Measurements from ENCODE around the gene TRNT1. TPM values are rescaled to one million over a fixed set of nuclear protein-coding genes. Genes with fewer than 3 reads are reported as not detected.
A peak's percentile ranks its signal among the peaks of the same experiment; 100 is the strongest.

The TRNT1 gene
- total RNA-seq, 1 donor from 2014 or later: 52.4 TPM

- Mint-ChIP-seq H3K27ac (no peak overlapping the region), H3K4me1 (ENCODE audit: low read depth) (no peaks in the 10 kb centered on the region)
Observed at GRCh38 chr3:3165241-3165640, 38.5 kb downstream of the TRNT1 start.

GRCh38 chr3:3165650-3166049, 38.9 kb downstream of the TRNT1 start:
- Mint-ChIP-seq H3K9me3 (no peaks in the 10 kb centered on the region), H3K27ac (no peak overlapping the region), H3K27me3 (ENCODE audit: insufficient read depth) (no peaks in the 10 kb centered on the region), H3K4me1 (ENCODE audit: low read depth) (peaks cover under 1% of the 10 kb centered on the region), H3K4me3 (no peak overlapping the region), H3K36me3 (ENCODE audit: low read depth) (peaks cover 38% of the 10 kb centered on the region)
- no peak for DNase-seq (ENCODE audit: low spot score)
- intact Hi-C loops (cut with micrococcal nuclease): loop anchor here (2.0 kb wide), 1 partner anchor 15 kb away; no protein-coding TSS in a partner anchor

More at GRCh38 chr3:3165241-3165640, 38.5 kb downstream of the TRNT1 start:
- intact Hi-C loops (cut with micrococcal nuclease): no loop called here
- Mint-ChIP-seq H3K9me3 (no peaks in the 10 kb centered on the region), H3K4me3 (no peak overlapping the region), H3K36me3 (ENCODE audit: low read depth) (peaks cover 39% of the 10 kb centered on the region), H3K27me3 (ENCODE audit: insufficient read depth) (no peaks in the 10 kb centered on the region)
- no peak for DNase-seq (ENCODE audit: low spot score)

- DNase-seq (ENCODE audit: low spot score): no peak
- intact Hi-C loops (cut with micrococcal nuclease): loop anchor here (1.0 to 5.0 kb wide), 2 partner anchors 8 to 404 kb away; partner anchors contain the start of gene CRBN
- H3K27me3 Mint-ChIP-seq (ENCODE audit: insufficient read depth): no peaks in the 10 kb centered on the region
- no peaks in the 10 kb centered on the region for H3K9me3 Mint-ChIP-seq
- H3K4me1 Mint-ChIP-seq (ENCODE audit: low read depth): peaks cover 45% of the 10 kb centered on the region
- peaks cover 45% of the 10 kb centered on the region for H3K36me3 Mint-ChIP-seq (ENCODE audit: low read depth)
- peak overlapping the region; percentile 27 for H3K27ac Mint-ChIP-seq
- peak overlapping the region; percentile 66 for H3K4me3 Mint-ChIP-seq
Observed at GRCh38 chr3:3170998-3171397, 44.3 kb downstream of the TRNT1 start.

GRCh38 chr3:3172627-3173026, 45.9 kb downstream of the TRNT1 start:
- Mint-ChIP-seq H3K9me3 (no peaks in the 10 kb centered on the region), H3K27ac (peak overlapping the region; percentile 87), H3K4me1 (ENCODE audit: low read depth) (peaks cover 59% of the 10 kb centered on the region), H3K27me3 (ENCODE audit: insufficient read depth) (no peaks in the 10 kb centered on the region), H3K4me3 (peak overlapping the region; percentile 72), H3K36me3 (ENCODE audit: low read depth) (peaks cover 43% of the 10 kb centered on the region)
- intact Hi-C loops (cut with micrococcal nuclease): loop anchor here (1.0 to 5.0 kb wide), 3 partner anchors 16 to 405 kb away; partner anchors contain the start of gene TRNT1
- DNase-seq (ENCODE audit: low spot score): no peak

GRCh38 chr3:3177861-3178497, 51.2 kb downstream of the TRNT1 start:
- Mint-ChIP-seq H3K36me3 (ENCODE audit: low read depth) (peaks cover 30% of the 10 kb centered on the region), H3K27ac (peak overlapping the region; percentile 85), H3K4me3 (peak overlapping the region; percentile 96), H3K9me3 (no peaks in the 10 kb centered on the region), H3K27me3 (ENCODE audit: insufficient read depth) (peaks cover 3% of the 10 kb centered on the region), H3K4me1 (ENCODE audit: low read depth) (peaks cover 61% of the 10 kb centered on the region)
- intact Hi-C loops (cut with micrococcal nuclease): no loop called here
- no peak for DNase-seq (ENCODE audit: low spot score)

- intact Hi-C loops (cut with micrococcal nuclease): loop anchor here (1.0 kb wide), 4 partner anchors 7 to 1315 kb away; partner anchors contain the start of genes ITPR1, SETMAR and TRNT1
- Mint-ChIP-seq H3K27me3 (ENCODE audit: insufficient read depth) (peaks cover 3% of the 10 kb centered on the region), H3K36me3 (ENCODE audit: low read depth) (peaks cover 23% of the 10 kb centered on the region), H3K27ac (peak overlapping the region; percentile 85), H3K4me3 (peak overlapping the region; percentile 96), H3K9me3 (no peaks in the 10 kb centered on the region), H3K4me1 (ENCODE audit: low read depth) (peaks cover 54% of the 10 kb centered on the region)
- no peak for DNase-seq (ENCODE audit: low spot score)
Observed at GRCh38 chr3:3178498-3179328, 52.0 kb downstream of the TRNT1 start.

GRCh38 chr3:3179407-3180094, 52.8 kb downstream of the TRNT1 start, which contains the start of gene CRBN:
TSS of gene CRBN (minus strand) at chr3:3179691. CDS start at chr3:3179687, 4 bp downstream.
- Mint-ChIP-seq H3K4me1 (ENCODE audit: low read depth) (peaks cover 48% of the 10 kb centered on the region), H3K9me3 (no peaks in the 10 kb centered on the region)
- intact Hi-C loops (cut with micrococcal nuclease): loop anchor here (1.0 to 5.0 kb wide), 5 partner anchors 8 to 1943 kb away; partner anchors contain the start of genes ARL8B, ITPR1, SETMAR and TRNT1

GRCh38 chr3:3180456-3180855, 53.7 kb downstream of the TRNT1 start:
- peaks cover 39% of the 10 kb centered on the region for H3K4me1 Mint-ChIP-seq (ENCODE audit: low read depth)
- no peak for DNase-seq (ENCODE audit: low spot score)
- no peaks in the 10 kb centered on the region for H3K9me3 Mint-ChIP-seq
- intact Hi-C loops (cut with micrococcal nuclease): loop anchor here (5.0 kb wide), 1 partner anchor 1942 kb away; the partner anchor contains the start of gene ARL8B
- H3K27me3 Mint-ChIP-seq (ENCODE audit: insufficient read depth): peaks cover 6% of the 10 kb centered on the region
- no peak overlapping the region for H3K27ac Mint-ChIP-seq
- peaks cover 14% of the 10 kb centered on the region for H3K36me3 Mint-ChIP-seq (ENCODE audit: low read depth)
- no peak overlapping the region for H3K4me3 Mint-ChIP-seq

More at GRCh38 chr3:3179407-3180094, 52.8 kb downstream of the TRNT1 start, which contains the start of gene CRBN:
- Mint-ChIP-seq H3K4me3 (peak within 1 kb of the TSS; percentile 96), H3K27me3 (ENCODE audit: insufficient read depth) (peaks cover 3% of the 10 kb centered on the region), H3K27ac (peak within 1 kb of the TSS; percentile 85), H3K36me3 (ENCODE audit: low read depth) (peaks cover 18% of the 10 kb centered on the region)
- DNase-seq (ENCODE audit: low spot score): peak; percentile 86

- Mint-ChIP-seq H3K4me1 (ENCODE audit: low read depth) (peaks cover 2% of the 10 kb centered on the region), H3K27me3 (ENCODE audit: insufficient read depth) (peaks cover 9% of the 10 kb centered on the region), H3K36me3 (ENCODE audit: low read depth) (no peaks in the 10 kb centered on the region), H3K27ac (no peak overlapping the region), H3K9me3 (peaks cover 6% of the 10 kb centered on the region), H3K4me3 (no peak overlapping the region)
- intact Hi-C loops (cut with micrococcal nuclease): loop anchor here (5.0 kb wide), 1 partner anchor 1937 kb away; the partner anchor contains the start of gene ARL8B
- DNase-seq (ENCODE audit: low spot score): no peak
Observed at GRCh38 chr3:3184876-3185275, 58.1 kb downstream of the TRNT1 start.

- no peak overlapping the region for H3K4me3 Mint-ChIP-seq
- no peak overlapping the region for H3K27ac Mint-ChIP-seq
- DNase-seq (ENCODE audit: low spot score): no peak
- peaks cover 6% of the 10 kb centered on the region for H3K9me3 Mint-ChIP-seq
- H3K4me1 Mint-ChIP-seq (ENCODE audit: low read depth): peaks cover 15% of the 10 kb centered on the region
- peaks cover 6% of the 10 kb centered on the region for H3K27me3 Mint-ChIP-seq (ENCODE audit: insufficient read depth)
- intact Hi-C loops (cut with micrococcal nuclease): no loop called here
- H3K36me3 Mint-ChIP-seq (ENCODE audit: low read depth): no peaks in the 10 kb centered on the region
Observed at GRCh38 chr3:3189102-3189727, 62.5 kb downstream of the TRNT1 start.

- DNase-seq (ENCODE audit: low spot score): no peak
- Mint-ChIP-seq H3K27ac (no peak overlapping the region), H3K36me3 (ENCODE audit: low read depth) (no peaks in the 10 kb centered on the region), H3K4me3 (no peak overlapping the region), H3K27me3 (ENCODE audit: insufficient read depth) (peaks cover 6% of the 10 kb centered on the region), H3K9me3 (peaks cover 6% of the 10 kb centered on the region), H3K4me1 (ENCODE audit: low read depth) (peaks cover 15% of the 10 kb centered on the region)
- intact Hi-C loops (cut with micrococcal nuclease): no loop called here
Observed at GRCh38 chr3:3189961-3190360, 63.2 kb downstream of the TRNT1 start.

Measured in activated T-helper 1 cell treated with anti-CD3 and anti-CD28 coated beads, Interleukin-12 subunit alpha, Interleukin-12 subunit beta, Interleukin-2, Interleukin-4 antibody, amounts not matched to agents 30 ng/mL and 10 ng/mL and 1 ng/mL, durations not matched to agents 14 hours and 24 hours and 36 hours (primary cell).